ENCODE measurements around the gene RXRA. TPM values are rescaled to one million over a fixed set of nuclear protein-coding genes. Genes with fewer than 3 reads are reported as not detected.

The RXRA gene
- polyA plus RNA-seq, 3 donors: 15.8 to 91.0 (median 23.2) TPM

DNA sequence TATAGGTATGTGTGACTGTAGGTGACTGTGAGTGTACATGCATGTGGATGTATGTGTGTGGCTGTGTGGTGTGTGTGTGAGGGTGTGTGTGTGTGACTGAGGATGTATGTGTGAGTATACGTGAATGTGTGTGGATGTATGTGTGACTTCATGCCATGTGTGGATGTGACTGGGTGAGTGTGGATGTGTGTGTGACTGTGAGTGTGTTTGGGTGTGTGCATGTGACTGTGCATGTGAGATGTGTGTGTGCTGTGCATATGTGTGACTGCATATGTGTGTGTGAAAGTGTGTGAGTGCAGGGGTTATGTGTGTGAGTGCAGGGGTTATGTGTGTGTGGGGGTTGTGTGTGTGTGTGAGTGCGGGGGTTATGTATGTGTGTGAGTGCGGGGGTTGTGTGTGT is 42.3 kb downstream of the RXRA start:
- Histone ChIP-seq H3K27ac (ENCODE audit: low read depth in 1 of 2, low read length in 2 of 2) (peak overlapping the region in 1 of 2 donors; percentile 99), H3K27me3 (ENCODE audit: control insufficient read depth in 2 of 2, insufficient read depth in 2 of 2, low read length in 2 of 2) (no peaks in the 10 kb centered on the region), H3K9ac (ENCODE audit: insufficient read depth, low read length, poor library complexity, severe bottlenecking) (no peak overlapping the region), H3K4me3 (replicated peaks in 1 of 3; ENCODE audit: low read depth in 2 of 3, low read length in 3 of 3) (no peak overlapping the region), H3K4me1 (ENCODE audit: control insufficient read depth in 1 of 2, insufficient read depth in 2 of 2, low read length in 2 of 2) (peaks cover 97 to 100% of the 10 kb centered on the region in 2 donors), H2AFZ (ENCODE audit: insufficient read depth, low read depth, low read length, poor library complexity, severe bottlenecking) (no peak overlapping the region), H3K79me2 (ENCODE audit: insufficient read depth, low read length) (peaks cover 97% of the 10 kb centered on the region), H3K9me3 (replicated peaks in 1 of 2; ENCODE audit: control insufficient read depth in 1 of 2, insufficient read depth in 1 of 2, low read length in 2 of 2) (no peaks in the 10 kb centered on the region), H3K36me3 (replicated peaks in 1 of 2; ENCODE audit: control insufficient read depth in 1 of 2, insufficient read depth in 2 of 2, low read length in 2 of 2) (no peaks in the 10 kb centered on the region), H3K4me2 (replicated peaks; ENCODE audit: extremely low read depth, low read length, poor library complexity, severe bottlenecking) (no peak overlapping the region), H4K20me1 (ENCODE audit: insufficient read depth, low read length) (peaks cover 20% of the 10 kb centered on the region)
- peak overlapping the region; percentile 68 to 83 (median 78) for H3K27ac Mint-ChIP-seq
- H3K27me3 Mint-ChIP-seq (ENCODE audit: low read depth in 3 of 3): no peaks in the 10 kb centered on the region
- H3K4me3 Mint-ChIP-seq: peak overlapping the region in 1 of 2 donors; percentile 22
- WGBS (ENCODE audit: insufficient coverage): 82% methylated on average over 1 of the region's 3 CpGs
- DNase-seq: no peak
- intact Hi-C loops (cut with micrococcal nuclease): loop anchor here in 1 of 2 donors (5.0 kb wide), 1 partner anchor 41 kb away; the partner anchor contains the start of gene RXRA
- peaks cover 0 to 3% (median 0%) of the 10 kb centered on the region in 7 donors for H3K9me3 Mint-ChIP-seq
- H3K36me3 Mint-ChIP-seq: peaks cover 10 to 15% of the 10 kb centered on the region in 2 donors
- no peak for TF ChIP-seq CTCF (IDR thresholded peaks at IDR 0.05)
- peaks cover 87% of the 10 kb centered on the region for H3K4me1 Mint-ChIP-seq

DNA sequence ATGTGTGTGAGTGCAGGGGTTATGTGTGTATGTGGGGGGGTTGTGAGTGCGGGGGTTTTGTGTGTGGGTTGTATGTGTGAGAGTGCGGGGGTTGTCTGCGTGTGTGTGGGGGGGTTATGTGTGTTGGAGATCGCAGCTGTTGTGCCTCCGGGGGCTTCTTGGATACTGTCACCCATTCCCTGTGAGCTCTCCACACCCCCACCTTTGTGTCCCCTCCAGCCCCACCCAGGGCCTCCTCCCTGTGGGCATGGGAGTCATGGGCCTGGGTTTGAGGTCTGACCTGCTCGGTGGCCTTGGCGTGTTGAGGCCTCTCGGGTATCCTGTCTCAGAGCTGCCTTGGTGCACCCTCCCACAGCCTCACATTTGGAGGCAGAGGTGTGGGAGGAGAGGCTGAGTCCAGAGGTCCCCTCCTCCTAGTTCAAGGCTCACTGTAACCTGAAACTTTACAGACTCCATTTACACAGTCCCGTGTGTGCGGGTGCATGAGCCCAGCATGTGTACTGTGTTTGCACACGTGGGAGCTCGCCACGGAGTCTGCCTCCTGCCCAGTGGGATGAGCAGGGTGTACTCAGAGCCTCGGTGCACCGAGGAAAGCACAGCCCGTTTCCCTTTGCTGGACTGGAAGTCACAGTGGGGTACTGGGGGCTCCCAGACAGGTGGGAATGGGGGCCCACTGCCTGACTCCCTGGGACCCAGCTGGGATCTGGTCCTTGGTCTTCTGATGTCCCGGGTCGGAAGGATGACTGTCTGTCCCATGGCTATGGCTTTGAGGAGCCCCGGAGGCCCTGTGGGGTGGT is 43.4 kb downstream of the RXRA start:
- intact Hi-C loops (cut with micrococcal nuclease): loop anchor here (5.0 kb wide), 3 partner anchors 42 to 127 kb away; partner anchors contain the start of gene RXRA (in 2 of the 2)
- 78% methylated on average over 9 of the region's 19 CpGs for WGBS (ENCODE audit: insufficient coverage)

More for the DNA sequence above, 43.4 kb downstream of the RXRA start:
- Histone ChIP-seq H3K36me3 (replicated peaks in 1 of 2; ENCODE audit: control insufficient read depth in 1 of 2, insufficient read depth in 2 of 2, low read length in 2 of 2) (no peaks in the 10 kb centered on the region), H3K4me2 (replicated peaks; ENCODE audit: extremely low read depth, low read length, poor library complexity, severe bottlenecking) (peak overlapping the region; percentile 2), H4K20me1 (ENCODE audit: insufficient read depth, low read length) (peaks cover 11% of the 10 kb centered on the region), H3K27me3 (ENCODE audit: control insufficient read depth in 2 of 2, insufficient read depth in 2 of 2, low read length in 2 of 2) (no peaks in the 10 kb centered on the region), H3K27ac (ENCODE audit: low read depth in 1 of 2, low read length in 2 of 2) (peak overlapping the region; percentile 99 to 100), H2AFZ (ENCODE audit: insufficient read depth, low read depth, low read length, poor library complexity, severe bottlenecking) (no peak overlapping the region), H3K4me1 (ENCODE audit: control insufficient read depth in 1 of 2, insufficient read depth in 2 of 2, low read length in 2 of 2) (peaks cover 98 to 100% of the 10 kb centered on the region in 2 donors), H3K4me3 (replicated peaks in 1 of 3; ENCODE audit: low read depth in 2 of 3, low read length in 3 of 3) (no peak overlapping the region), H3K79me2 (ENCODE audit: insufficient read depth, low read length) (peaks cover 97% of the 10 kb centered on the region), H3K9ac (ENCODE audit: insufficient read depth, low read length, poor library complexity, severe bottlenecking) (peak overlapping the region; percentile 91), H3K9me3 (replicated peaks in 1 of 2; ENCODE audit: control insufficient read depth in 1 of 2, insufficient read depth in 1 of 2, low read length in 2 of 2) (no peaks in the 10 kb centered on the region)
- no peak overlapping the region for H3K4me3 Mint-ChIP-seq
- TF ChIP-seq CTCF (IDR thresholded peaks at IDR 0.05): no peak
- H3K36me3 Mint-ChIP-seq: peaks cover 9 to 18% of the 10 kb centered on the region in 2 donors
- H3K9me3 Mint-ChIP-seq: peaks cover 0 to 3% (median 0%) of the 10 kb centered on the region in 7 donors
- H3K4me1 Mint-ChIP-seq: peaks cover 88% of the 10 kb centered on the region
- no peaks in the 10 kb centered on the region for H3K27me3 Mint-ChIP-seq (ENCODE audit: low read depth in 3 of 3)
- peak overlapping the region; percentile 100 for H3K27ac Mint-ChIP-seq
- DNase-seq: no peak
